ENCODE results near the gene SHANK2.

DNA sequence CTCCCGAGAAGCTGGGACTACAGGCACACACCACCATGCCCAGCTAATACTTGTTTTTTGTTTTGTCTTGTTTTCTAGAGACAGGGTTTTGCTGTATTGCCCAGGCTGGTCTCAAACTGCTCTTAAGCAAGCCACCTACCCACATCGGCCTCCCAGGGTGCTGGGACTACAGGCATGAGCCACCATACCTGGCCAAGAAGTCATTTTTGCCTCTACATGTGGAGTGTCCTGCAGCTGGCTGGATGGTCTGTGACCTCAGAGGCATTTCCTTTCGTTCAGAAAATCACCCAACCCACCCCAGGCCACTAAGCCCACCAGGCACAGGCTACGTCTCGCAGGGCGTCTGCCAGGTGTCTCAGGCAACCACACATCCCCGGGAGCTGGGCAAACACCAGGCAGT is 12.8 kb downstream of the SHANK2 start:
- TF ChIP-seq, protein P1, sequence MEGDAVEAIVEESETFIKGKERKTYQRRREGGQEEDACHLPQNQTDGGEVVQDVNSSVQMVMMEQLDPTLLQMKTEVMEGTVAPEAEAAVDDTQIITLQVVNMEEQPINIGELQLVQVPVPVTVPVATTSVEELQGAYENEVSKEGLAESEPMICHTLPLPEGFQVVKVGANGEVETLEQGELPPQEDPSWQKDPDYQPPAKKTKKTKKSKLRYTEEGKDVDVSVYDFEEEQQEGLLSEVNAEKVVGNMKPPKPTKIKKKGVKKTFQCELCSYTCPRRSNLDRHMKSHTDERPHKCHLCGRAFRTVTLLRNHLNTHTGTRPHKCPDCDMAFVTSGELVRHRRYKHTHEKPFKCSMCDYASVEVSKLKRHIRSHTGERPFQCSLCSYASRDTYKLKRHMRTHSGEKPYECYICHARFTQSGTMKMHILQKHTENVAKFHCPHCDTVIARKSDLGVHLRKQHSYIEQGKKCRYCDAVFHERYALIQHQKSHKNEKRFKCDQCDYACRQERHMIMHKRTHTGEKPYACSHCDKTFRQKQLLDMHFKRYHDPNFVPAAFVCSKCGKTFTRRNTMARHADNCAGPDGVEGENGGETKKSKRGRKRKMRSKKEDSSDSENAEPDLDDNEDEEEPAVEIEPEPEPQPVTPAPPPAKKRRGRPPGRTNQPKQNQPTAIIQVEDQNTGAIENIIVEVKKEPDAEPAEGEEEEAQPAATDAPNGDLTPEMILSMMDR (IDR thresholded peaks at IDR 0.05), result no peak
- TF ChIP-seq POLR2A (IDR thresholded peaks at IDR 0.05), result no peak
- no peak for TF ChIP-seq POLR2AphosphoS5 (IDR thresholded peaks at IDR 0.05; ENCODE audit: insufficient read depth in 1 of 2, low read depth in 1 of 2)
